ENCODE results near the gene YPEL1.
A peak's percentile ranks its signal among the peaks of the same experiment; 100 is the strongest.
"Not testable (repeated sequence)": the region's sequence is repeated elsewhere in the genome, so short reads cannot be mapped to it uniquely, and the experiment has no call there.

Gene YPEL1

DNA sequence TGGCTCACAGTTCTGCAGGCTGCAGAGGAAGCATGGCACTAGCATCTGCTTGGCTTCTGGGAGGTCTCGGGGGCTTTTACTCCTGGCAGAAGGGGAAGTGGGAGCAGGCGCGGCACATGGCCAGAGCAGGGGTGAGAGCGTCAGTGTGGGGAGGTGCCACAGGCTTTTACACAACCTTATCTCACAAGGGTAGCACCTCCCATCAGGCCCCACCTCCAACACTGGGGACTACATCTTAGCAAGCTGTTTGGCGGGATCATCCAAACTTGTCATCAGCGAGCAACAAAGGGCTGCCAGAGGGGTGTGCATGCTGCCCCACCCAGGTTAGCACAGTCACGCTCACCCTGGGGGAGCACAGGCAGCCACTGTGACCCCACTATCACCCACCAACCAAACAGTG lies 18.9 kb upstream of the YPEL1 start:
- CTCF ChIA-PET: no interaction called here
- H3K27ac ChIP-seq: peak overlapping the region; percentile 8; the same call in 1 of the 2 replicates
- DNase-seq (ENCODE audit: low spot score): no peak
- TF ChIP-seq, protein P1, sequence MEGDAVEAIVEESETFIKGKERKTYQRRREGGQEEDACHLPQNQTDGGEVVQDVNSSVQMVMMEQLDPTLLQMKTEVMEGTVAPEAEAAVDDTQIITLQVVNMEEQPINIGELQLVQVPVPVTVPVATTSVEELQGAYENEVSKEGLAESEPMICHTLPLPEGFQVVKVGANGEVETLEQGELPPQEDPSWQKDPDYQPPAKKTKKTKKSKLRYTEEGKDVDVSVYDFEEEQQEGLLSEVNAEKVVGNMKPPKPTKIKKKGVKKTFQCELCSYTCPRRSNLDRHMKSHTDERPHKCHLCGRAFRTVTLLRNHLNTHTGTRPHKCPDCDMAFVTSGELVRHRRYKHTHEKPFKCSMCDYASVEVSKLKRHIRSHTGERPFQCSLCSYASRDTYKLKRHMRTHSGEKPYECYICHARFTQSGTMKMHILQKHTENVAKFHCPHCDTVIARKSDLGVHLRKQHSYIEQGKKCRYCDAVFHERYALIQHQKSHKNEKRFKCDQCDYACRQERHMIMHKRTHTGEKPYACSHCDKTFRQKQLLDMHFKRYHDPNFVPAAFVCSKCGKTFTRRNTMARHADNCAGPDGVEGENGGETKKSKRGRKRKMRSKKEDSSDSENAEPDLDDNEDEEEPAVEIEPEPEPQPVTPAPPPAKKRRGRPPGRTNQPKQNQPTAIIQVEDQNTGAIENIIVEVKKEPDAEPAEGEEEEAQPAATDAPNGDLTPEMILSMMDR (conservative IDR thresholded peaks at IDR 0.05; ENCODE audit: low read depth): no peak
- POLR2A ChIA-PET (ENCODE audit: low non-redundant PET): no interaction called here

DNA sequence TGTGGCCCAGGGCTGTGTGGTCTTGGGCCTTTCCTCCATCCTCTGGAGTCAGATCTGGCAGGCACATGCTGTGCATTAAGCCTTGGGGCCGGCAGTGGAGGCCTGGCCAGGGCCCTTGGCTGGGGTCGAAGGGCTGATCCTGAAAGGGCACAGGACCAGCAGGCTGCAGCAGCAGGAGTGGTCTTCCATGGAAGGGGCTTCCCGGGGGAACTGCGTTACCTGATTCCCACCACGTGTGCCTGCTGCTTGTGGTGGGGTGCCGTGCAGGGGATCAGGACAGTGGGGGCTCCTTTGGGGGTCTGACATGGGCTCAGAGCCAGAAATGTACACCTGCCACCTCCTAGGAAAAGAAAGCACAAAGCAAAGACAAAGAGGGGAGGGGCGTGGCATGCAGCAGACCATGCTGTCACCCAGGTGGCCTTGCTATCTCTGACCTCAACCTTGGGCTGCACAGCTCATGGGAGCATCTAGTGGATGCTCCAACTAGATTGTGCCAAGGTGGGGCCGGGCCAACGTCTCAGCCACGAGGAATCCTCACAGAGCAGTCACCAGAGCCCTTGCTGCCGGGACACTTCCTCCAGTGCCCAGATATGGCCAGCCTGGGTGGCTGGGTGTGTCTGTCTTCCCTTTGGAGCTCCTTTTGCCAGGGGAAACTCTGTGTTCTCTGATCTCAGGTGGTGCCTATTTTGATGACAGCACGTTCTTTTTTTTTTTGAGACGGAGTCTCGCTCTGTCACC lies 17.9 kb upstream of the YPEL1 start:
- DNase-seq (ENCODE audit: low spot score): no peak
- H3K27ac ChIP-seq: no peak overlapping the region
- ChIA-PET CTCF (interaction anchor here (0.5 kb wide), 1 partner anchor 424 kb away, joined by 3 read pairs; no protein-coding TSS in a partner anchor), POLR2A (ENCODE audit: low non-redundant PET) (interaction anchor here (0.6 kb wide), 1 partner anchor 116 kb away, joined by 3 read pairs; no protein-coding TSS in a partner anchor)
- TF ChIP-seq, protein P1 (conservative IDR thresholded peaks at IDR 0.05; ENCODE audit: low read depth): no peak

DNA sequence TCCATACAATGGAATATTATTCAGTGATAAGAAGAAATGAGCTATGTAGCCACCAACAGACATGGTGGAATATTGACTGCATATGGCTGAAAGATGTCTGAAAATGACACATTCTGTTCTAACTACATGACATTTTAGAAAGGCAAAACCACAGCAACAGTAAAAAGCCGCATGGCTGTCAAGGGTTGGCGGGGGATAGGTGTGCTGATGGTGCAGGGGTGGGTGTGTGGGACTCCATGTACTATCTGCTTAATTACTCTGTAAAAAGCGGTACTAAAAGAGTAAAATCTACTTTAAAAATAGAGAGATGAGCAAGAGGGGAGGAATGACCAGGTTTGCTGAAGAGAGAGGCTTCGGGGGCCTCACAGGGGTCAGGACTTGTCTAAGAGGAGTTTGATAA lies 16.7 kb upstream of the YPEL1 start:
- TF ChIP-seq, protein P1 (conservative IDR thresholded peaks at IDR 0.05; ENCODE audit: low read depth): no peak
- no peak overlapping the region for H3K27ac ChIP-seq
- no peak for DNase-seq (ENCODE audit: low spot score)
- ChIA-PET CTCF (no interaction called here), POLR2A (ENCODE audit: low non-redundant PET) (no interaction called here)

DNA sequence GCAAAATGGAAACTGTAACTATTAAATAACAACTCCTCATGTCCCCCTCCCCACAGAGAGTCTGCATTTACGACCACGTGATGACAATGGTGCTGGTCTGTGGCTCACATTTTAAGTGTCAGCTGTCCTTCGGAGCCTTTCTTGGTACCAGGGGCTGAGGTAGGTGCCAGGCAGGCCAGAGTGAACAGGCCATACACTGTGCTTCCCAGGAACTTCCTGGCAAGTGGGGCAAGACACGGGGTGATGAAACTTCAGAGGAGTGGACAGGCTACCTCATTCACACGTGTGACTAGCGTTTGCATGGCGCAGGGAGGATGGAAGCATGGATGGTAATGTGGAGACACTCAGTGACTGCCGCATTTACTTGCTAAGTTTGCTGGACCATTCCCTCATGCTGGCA lies 10.4 kb upstream of the YPEL1 start:
- POLR2A ChIA-PET (ENCODE audit: low non-redundant PET): no interaction called here
- H3K27ac ChIP-seq: no peak overlapping the region
- TF ChIP-seq, protein P1 (conservative IDR thresholded peaks at IDR 0.05; ENCODE audit: low read depth): no peak
- CTCF ChIA-PET: interaction anchor here (0.7 kb wide), 1 partner anchor 364 kb away, joined by 3 read pairs; no protein-coding TSS in a partner anchor
- DNase-seq (ENCODE audit: low spot score): no peak

DNA sequence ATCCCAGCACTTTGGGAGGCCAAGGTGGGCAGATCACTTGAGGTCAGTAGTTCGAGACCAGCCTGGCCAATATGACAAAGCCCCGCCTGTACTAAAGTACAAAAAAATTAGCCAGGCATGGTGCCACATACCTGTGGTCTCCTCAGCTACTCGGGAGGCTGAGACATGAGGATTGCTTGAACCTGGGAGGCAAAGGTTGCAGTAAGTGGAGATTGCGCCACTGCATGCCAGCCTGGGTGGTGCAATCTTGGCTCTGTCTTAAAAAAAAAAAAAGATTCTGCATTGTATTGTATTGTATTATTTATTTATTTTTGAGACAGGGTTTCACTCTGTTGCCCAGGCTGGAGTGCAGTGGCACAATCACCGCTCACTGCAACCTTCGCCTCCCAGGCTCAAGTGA lies 9.3 kb upstream of the YPEL1 start:
- CTCF ChIA-PET: interaction anchor here (0.6 kb wide), 1 partner anchor 390 kb away, joined by 3 read pairs; no protein-coding TSS in a partner anchor
- POLR2A ChIA-PET (ENCODE audit: low non-redundant PET); H3K27ac ChIP-seq; DNase-seq (ENCODE audit: low spot score): not testable (repeated sequence)

DNA sequence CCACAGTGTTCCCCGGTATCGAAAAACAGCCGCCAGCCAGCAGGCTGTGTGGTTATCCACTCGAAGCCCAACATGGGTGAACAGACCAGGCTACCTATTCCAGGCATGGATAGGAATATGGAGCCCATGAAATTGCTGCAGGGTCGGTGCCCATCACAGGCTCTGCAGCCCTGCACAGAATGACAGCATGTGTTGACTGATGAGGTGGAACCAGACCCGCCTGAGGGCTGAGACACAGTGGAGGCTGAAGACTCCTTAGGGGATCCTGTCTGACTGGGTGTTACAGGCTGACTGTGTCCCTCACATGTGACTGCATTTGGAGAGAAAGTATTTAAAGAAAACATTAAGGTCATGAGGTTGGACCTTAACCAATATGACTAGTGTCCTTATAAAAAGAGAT lies 6.2 kb upstream of the YPEL1 start:
- TF ChIP-seq, protein P1 (conservative IDR thresholded peaks at IDR 0.05; ENCODE audit: low read depth): no peak
- CTCF ChIA-PET: no interaction called here

DNA sequence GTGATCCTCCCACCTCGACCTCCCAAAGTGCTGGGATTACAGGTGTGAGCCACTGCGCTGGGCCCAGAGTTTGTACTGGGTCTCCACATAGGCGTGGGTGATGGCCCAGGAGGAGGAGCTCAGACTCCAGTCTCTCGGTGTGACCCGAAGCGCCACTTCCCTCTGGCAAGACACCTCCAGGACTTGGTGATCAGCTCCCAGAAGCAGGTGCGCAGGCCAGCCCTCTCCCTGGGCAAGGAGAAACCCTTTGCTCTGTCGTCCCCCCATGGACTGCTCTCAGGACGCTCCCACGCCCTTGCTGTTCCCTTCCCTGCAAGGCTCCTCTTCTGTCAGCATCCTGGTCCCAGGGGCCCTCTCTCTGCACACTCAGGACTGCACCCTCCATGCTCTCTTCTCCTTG lies 5.5 kb upstream of the YPEL1 start:
- ChIA-PET POLR2A (ENCODE audit: low non-redundant PET) (no interaction called here), CTCF (no interaction called here)
- DNase-seq (ENCODE audit: low spot score): no peak
- H3K27ac ChIP-seq: no peak overlapping the region
- TF ChIP-seq, protein P1 (conservative IDR thresholded peaks at IDR 0.05; ENCODE audit: low read depth): no peak

More for the DNA sequence above, 6.2 kb upstream of the YPEL1 start:
- DNase-seq (ENCODE audit: low spot score): no peak
- POLR2A ChIA-PET (ENCODE audit: low non-redundant PET): no interaction called here
- no peak overlapping the region for H3K27ac ChIP-seq
